Tibial artery (tissue), 4 donors: Measurements from ENCODE around the gene FAM83F.

Experiments used
- DNase-seq, 2 donors: peaks; one replicate each; pipeline ENCODE4 v3.0.0-alpha.2; 2019
- H3K27ac ChIP-seq, 2 donors: fragments of 200-600 bp; sonication (generic) in 1 of 2; 1 replicate in 1 of 2; 2 replicates in 1 of 2; pipeline ENCODE4 v1.5.1; 2018 to 2019; ENCODE audit warnings: mild to moderate bottlenecking in 1 of 2
- H3K27me3 ChIP-seq, 2 donors: fragments of 200-600 bp; sonication (generic) in 1 of 2; one replicate each; pipeline versions ENCODE4 v1.5.1 to v1.6.0; 2016 to 2019
- H3K36me3 ChIP-seq, 3 donors: fragments of 200-600 bp; sonication (generic) in 2 of 3; one replicate each; pipeline ENCODE4 v1.5.1; 2016 to 2019; ENCODE audit warnings: mild to moderate bottlenecking in 2 of 3
- H3K4me1 ChIP-seq, 4 donors: fragments of 200-600 bp; sonication (generic) in 2 of 4; 1 replicate in 3 of 4; 2 replicates in 1 of 4; pipeline ENCODE4 v1.5.1; 2016 to 2019
- H3K4me3 ChIP-seq, 2 donors: fragments of 200-600 bp; sonication (generic) in 1 of 2; 1 replicate in 1 of 2; 2 replicates in 1 of 2; pipeline ENCODE4 v1.5.1; 2018 to 2019; ENCODE audit warnings: mild to moderate bottlenecking in 2 of 2
- H3K9me3 ChIP-seq, 3 donors: fragments of 200-600 bp; sonication (generic) in 1 of 3; one replicate each; pipeline ENCODE4 v1.5.1; 2016 to 2019
- CTCF ChIP-seq, 2 experiments: fragments of 200-600 bp in 1 of 2; fragments of 450-650 bp in 1 of 2; IDR thresholded peaks; one replicate each; pipeline ENCODE4 v1.5.1; 2017 to 2019; ENCODE audit warnings: antibody characterized with exemption in 2 of 2, mild to moderate bottlenecking in 1 of 2, moderate library complexity in 1 of 2
- intact Hi-C: fragments of 100-400 bp; cut with DNase I; formaldehyde crosslinking; loops from one replicate; pipeline ENCODE4 v1.15.0; 2023; ENCODE audit warnings: low total_unique reads

The FAM83F gene

DNA sequence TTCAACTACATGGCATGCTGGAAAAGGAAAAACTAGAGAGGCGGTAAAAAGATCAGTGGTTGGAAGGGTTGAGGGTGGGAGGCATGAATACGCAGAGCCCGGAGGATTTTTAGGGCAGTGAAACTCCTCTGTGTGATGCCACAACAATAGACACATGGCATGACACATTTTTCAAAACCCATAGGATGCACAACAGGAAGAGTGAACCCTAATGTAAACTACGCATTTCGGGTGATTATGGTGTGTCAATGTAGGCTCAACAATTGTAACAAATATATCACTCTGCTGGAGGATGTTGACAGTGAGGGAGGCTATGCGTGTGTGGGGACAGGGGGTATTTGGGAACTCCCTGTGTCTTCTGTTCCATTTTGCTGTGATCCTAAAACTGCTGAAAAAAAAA, 15.7 kb upstream of the FAM83F start:
- peaks cover 0 to 66% of the 10 kb centered on the region in 2 donors for H3K27me3 ChIP-seq
- no peak for TF ChIP-seq CTCF (IDR thresholded peaks at IDR 0.05)
- intact Hi-C loops = no loop called here

DNA sequence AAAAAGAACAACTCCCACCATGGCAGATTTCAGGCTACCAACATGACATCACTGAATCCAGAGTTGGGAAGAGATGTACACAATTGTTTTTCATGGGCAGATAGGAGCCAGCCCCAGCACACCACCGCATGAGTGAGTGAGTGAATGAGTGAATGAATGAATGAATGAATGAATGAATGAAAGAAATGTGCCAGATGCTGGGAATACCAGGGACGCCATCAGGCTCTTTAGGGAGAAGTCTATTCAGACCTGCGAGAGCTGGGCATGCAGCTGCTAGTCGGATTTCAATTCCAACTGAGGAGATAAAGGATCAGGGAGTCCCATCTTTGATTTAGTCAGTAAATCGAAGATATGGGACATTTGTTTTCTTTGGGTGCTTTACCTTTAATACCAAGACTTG, 15.3 kb upstream of the FAM83F start:
- DNase-seq = no peak
- H3K27ac ChIP-seq = no peak overlapping the region
- H3K9me3 ChIP-seq = no peaks in the 10 kb centered on the region
- intact Hi-C loops = no loop called here
- no peaks in the 10 kb centered on the region for H3K4me1 ChIP-seq
- no peak overlapping the region for H3K4me3 ChIP-seq
- H3K36me3 ChIP-seq = no peaks in the 10 kb centered on the region
- H3K27me3 ChIP-seq = peaks cover 0 to 61% of the 10 kb centered on the region in 2 donors
- no peak for TF ChIP-seq CTCF (IDR thresholded peaks at IDR 0.05)

More for the DNA sequence above, 15.7 kb upstream of the FAM83F start:
- H3K4me3 ChIP-seq = no peak overlapping the region
- no peaks in the 10 kb centered on the region for H3K9me3 ChIP-seq
- DNase-seq = no peak
- H3K36me3 ChIP-seq = no peaks in the 10 kb centered on the region
- no peaks in the 10 kb centered on the region for H3K4me1 ChIP-seq
- no peak overlapping the region for H3K27ac ChIP-seq

GRCh38 chr22:39980596-39980995, 14.2 kb upstream of the FAM83F start:
- Histone ChIP-seq H3K27me3 (peaks cover 0 to 60% of the 10 kb centered on the region in 2 donors), H3K4me3 (no peak overlapping the region), H3K36me3 (no peaks in the 10 kb centered on the region), H3K27ac (no peak overlapping the region), H3K4me1 (no peaks in the 10 kb centered on the region), H3K9me3 (no peaks in the 10 kb centered on the region)
- intact Hi-C loops = no loop called here
- no peak for DNase-seq
- no peak for TF ChIP-seq CTCF (IDR thresholded peaks at IDR 0.05)

DNA sequence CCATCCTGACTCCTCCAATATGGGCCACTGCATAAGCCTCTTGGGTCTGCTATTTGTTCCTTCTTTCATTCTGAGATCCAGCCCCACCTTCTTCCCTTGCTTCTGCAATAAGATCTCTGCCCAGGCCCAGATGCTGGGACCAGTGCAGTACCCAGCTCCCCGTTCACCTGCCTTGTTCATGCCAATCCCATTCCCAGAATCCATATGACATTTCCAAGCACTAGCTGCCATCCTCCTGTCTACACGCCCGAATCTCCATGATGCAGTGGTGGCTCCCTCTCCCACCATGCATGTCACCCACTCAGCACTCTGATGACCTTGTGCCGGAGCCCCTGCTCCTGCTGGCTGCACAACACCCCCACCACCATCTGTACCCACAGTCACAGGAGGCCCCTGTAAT, 11.4 kb upstream of the FAM83F start:
- intact Hi-C loops = no loop called here
- no peak overlapping the region for H3K4me3 ChIP-seq
- no peak for TF ChIP-seq CTCF (IDR thresholded peaks at IDR 0.05)
- no peaks in the 10 kb centered on the region for H3K9me3 ChIP-seq
- H3K36me3 ChIP-seq = no peaks in the 10 kb centered on the region
- H3K27ac ChIP-seq = no peak overlapping the region
- peaks cover 0 to 43% of the 10 kb centered on the region in 2 donors for H3K27me3 ChIP-seq
- H3K4me1 ChIP-seq = no peaks in the 10 kb centered on the region
- DNase-seq = no peak

DNA sequence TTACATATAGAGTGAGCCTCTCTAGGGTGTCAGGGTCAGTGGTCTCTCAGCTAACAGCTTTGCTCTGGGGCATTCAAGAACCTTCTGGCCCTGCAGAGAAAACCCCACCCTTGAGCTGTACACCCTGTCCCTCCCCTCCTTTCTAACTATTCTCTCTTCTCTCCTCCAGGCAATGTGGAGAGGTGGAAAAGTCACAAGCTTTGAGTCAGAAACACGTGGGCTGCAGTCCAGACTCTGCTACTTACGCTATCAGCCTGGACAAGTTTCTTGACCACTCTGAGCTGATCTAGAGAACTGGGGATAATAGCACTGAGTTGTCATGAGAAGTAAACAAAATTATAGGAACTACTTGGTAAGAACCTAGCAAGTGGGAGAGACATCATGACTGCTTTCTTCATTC, 10.7 kb upstream of the FAM83F start:
- H3K27ac ChIP-seq = no peak overlapping the region
- no peak for DNase-seq

More for the DNA sequence above, 10.7 kb upstream of the FAM83F start:
- intact Hi-C loops = no loop called here
- Histone ChIP-seq H3K9me3 (no peaks in the 10 kb centered on the region), H3K4me3 (no peak overlapping the region), H3K27me3 (peaks cover 0 to 48% of the 10 kb centered on the region in 2 donors), H3K4me1 (no peaks in the 10 kb centered on the region), H3K36me3 (no peaks in the 10 kb centered on the region)
- TF ChIP-seq CTCF (IDR thresholded peaks at IDR 0.05) = no peak
